GM19240 (cell line): Measurements from ENCODE around the gene BTBD8.
"Not testable (repeated sequence)": the region's sequence is repeated elsewhere in the genome, so short reads cannot be mapped to it uniquely, and the experiment has no call there.

Experiments
- DNase-seq: peaks from one replicate; pipeline ENCODE4 v3.0.0; 2011; ENCODE audit warnings: low spot score; ENCODE audit not compliant: insufficient read length

BTBD8 gene

GRCh38 chr1:92080128-92080985, at the start of gene BTBD8:
TSS of gene BTBD8 (plus strand) at chr1:92080345. CDS start at chr1:92080572, 227 bp downstream.
- DNase-seq: peak; percentile 43

DNA sequence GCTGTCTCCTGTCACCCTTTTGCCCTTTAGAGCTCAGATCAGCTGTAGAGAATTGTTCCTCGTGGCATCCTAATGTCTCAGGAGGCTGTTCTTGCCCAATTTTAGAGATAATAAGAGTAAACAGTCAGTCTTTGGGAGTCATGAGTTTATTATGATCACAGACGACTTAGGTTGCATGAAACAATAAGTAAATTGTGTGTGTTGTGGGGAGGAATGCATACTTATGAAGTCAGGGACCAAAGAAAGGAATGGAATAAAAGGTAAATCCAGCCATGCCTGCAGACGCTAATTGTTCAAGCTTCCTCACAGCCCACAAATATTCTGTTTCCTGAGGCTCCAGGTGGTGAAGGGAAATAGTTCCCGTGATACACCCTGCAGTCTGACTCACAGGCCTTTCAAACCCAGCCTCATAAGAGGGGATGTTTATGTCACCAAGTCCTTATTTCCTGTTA, 49.5 kb upstream of the BTBD8 start:
- no peak for DNase-seq

GRCh38 chr1:92031281-92032110, 48.6 kb upstream of the BTBD8 start:
- DNase-seq: no peak

DNA sequence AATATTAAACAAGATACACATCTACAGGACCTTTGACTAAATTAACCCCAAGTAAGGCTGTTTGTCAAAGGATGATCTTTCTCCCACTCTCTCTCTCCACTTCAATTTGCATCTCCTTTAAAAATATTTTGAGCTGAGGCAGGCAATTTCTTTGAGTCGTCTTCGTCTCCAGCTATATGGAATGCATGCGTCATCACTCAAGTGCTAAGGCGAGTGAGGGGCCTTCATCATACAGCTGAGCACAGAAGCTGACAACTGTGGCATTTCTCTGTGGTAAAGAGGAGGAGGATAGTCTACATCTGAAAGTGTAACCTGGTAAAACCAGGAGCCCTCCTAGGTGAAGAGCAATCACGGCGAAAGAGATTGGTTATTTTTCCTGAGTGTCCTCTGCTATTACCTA, 42.7 kb upstream of the BTBD8 start:
- no peak for DNase-seq

DNA sequence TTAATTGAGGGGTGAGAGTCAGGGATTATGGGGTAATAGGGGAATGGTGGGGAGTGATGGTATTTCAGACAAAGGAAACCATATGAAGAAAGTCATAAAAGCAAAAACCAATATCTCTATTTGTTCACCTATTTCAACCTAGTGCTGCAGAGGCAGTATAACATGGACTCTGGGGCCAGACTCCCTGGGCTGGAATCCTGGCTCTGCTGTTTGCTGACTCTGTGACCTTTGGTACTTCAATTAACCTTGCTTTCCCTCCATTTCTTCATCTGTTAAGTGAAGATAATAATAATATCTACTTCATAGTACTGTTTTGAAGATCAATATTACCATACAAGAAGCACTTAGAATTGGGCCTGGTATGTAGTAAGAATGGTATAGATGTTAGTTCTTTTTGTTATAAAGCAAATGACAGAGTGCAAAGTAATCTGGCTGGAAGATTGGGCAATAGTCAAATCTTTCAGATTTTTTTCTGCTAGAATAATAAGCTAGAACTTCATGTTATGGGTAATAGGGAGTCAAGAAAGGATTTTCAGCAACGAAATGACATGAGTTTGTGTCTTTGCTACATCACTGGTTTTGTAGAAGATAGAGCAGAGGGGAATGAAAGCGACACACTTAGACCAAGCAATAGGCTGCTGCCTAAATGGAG, 41.3 kb upstream of the BTBD8 start:
- DNase-seq: no peak

DNA sequence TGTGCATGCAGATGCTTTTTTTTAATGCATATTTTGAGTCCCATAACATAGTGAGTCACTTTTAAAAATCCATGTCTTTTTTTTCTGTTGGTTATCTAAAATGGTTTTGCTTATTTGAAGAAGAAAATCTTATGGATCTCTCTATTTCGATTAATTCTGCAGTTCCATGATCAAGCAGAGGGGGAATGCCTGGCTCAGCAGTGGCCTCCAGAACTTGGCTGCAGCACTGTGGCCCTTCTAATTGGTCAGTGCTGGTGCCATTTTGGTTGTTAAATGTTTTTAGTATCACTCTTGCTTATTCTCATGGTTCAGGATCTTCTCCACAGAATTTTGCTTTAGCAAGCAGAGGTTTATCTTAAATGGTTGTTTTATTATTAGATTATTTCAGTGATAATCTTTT, 39.2 kb upstream of the BTBD8 start:
- DNase-seq: no peak

DNA sequence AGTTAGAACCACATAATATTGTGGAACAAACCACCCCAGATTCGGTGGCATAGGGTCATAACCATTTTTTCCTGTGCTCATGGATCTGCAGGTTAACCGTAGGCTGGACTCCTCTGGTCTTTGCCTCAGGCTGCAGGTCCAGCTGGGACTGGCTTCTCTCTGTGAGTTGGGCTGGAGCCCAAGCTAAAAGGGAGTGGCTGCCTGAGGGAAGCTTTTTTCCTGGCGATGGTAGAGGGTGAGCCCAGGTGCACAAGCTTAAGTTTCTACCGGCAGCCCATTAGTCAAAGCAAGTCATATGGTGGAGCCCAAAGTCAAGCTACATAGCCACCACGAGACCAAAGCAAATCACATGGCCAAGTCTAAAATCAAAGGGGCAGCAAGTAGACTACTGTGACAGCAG, 36.5 kb upstream of the BTBD8 start:
- DNase-seq: no peak

DNA sequence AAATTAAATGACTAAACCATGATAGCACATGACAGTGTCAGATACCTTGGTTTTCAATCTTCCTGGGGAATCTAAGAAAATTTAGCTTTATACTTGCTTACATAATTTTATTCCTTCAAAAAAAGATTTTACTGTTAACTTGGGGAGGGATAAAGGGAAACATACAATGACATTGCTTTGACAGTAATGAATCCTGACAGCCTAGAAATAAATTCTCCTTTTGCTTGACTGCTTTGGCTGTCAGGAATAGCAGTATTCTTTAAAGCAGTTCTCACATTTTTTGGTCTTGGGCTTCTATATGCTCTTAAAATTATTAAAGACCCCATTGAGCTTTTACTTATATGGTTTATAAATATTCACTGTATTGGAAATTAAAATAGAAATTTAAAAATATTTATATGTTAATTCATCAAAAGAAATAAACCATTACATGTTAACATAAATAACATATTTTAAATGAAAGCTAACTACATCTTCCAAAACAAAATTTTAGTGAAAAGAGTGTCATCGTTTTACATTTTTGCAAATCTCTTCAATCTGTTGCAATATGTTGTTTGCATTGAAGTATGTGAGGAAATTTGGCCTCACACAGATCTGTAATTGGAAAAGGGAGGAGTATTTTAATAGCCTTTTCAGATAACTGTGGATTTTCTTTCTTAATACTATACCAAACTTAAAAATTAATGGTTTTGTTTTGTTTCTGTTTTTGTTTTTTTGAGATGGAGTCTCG, 34.2 kb upstream of the BTBD8 start:
- no peak for DNase-seq

GRCh38 chr1:92051948-92052347, 28.2 kb upstream of the BTBD8 start:
- DNase-seq: no peak

- DNase-seq: no peak
Measured at GRCh38 chr1:92065042-92065441, 15.1 kb upstream of the BTBD8 start.

DNA sequence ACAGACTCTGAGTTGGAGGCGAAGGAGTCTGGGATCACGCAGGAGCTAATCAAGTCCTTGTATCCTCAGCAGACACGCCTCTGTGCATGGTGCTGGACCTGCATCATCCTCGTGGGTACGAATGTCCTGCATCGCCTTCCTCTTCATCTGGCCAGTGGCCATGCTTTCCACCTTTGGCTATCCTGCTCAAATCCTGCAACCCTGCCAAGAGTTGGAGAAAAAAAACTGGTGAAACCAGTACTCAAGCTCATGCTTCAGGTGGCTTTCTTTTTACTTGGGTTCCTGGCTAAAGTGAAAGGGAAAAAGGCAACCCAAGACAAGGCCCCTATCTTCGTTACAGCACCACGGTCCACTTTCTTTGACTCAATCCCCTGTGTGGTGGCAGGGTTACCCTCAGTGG, 13.8 kb upstream of the BTBD8 start:
- no peak for DNase-seq

- no peak for DNase-seq
Measured at GRCh38 chr1:92070892-92071291, 9.3 kb upstream of the BTBD8 start.

- DNase-seq: not testable (repeated sequence)
Measured at GRCh38 chr1:92074446-92074845, 5.7 kb upstream of the BTBD8 start.

GRCh38 chr1:92075311-92075710, 4.8 kb upstream of the BTBD8 start, which contains the start of gene SETSIP:
TSS of gene SETSIP (minus strand) at chr1:92075411. CDS start at chr1:92075411, 0 bp downstream.
- no peak for DNase-seq

- no peak for DNase-seq
Measured at GRCh38 chr1:92076363-92076762, 3.8 kb upstream of the BTBD8 start.

- DNase-seq: not testable (repeated sequence)
Measured at GRCh38 chr1:92078077-92078476, 2.1 kb upstream of the BTBD8 start.

GRCh38 chr1:92079441-92079840, 704 bp upstream of the BTBD8 start:
- no peak for DNase-seq

DNA sequence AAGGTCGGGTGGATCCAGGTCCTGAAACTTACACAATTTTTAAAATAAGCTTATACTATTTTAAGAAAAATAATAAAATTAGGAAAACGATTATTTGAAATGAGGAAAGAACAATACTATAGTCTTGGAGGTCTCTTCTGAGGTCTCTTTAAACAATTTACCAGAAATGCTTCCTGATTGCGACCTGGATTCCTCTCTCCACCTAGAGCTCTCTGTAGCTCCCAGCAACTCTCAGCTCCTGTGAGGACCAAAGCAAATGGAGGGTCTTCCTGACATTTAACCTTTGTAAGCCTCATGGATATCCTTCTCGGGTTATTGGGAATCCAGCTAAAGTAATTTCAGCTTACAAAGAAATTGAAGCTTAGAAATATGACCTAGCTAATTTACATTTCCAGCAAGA, 886 bp downstream of the BTBD8 start:
- DNase-seq: no peak

GRCh38 chr1:92084651-92085050, 4.5 kb downstream of the BTBD8 start:
- no peak for DNase-seq

DNA sequence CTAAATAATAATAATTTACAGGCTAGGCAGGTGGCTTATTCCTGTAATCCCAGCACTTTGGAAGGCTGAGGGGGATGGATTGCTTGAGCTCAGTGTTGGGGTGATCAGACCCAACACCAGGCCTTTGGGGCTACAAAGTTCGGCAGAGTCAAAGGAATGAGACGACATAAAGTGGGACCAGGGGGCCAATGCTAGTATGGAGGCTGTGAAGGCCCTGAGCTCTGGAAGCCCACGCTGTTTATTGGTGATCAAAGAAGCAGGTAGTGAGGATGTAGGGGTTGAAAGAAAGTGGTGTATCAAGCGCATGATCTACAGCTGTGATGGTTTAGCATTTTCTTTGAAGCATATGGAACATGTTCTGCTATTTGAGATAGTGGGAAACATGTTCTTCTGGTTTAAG, 5.6 kb downstream of the BTBD8 start:
- DNase-seq: no peak

GRCh38 chr1:92087542-92087941, 7.4 kb downstream of the BTBD8 start:
- no peak for DNase-seq
